ENCODE data around the gene EPB41L4B.

The EPB41L4B gene

GRCh38 chr9:109199676-109200075 lies 121.2 kb downstream of the EPB41L4B start:
- no peak for DNase-seq
- ATAC-seq = no peak

- peak; percentile 52 for ATAC-seq
- DNase-seq = no peak
These were observed 122.0 kb downstream of the EPB41L4B start for GRCh38 chr9:109198736-109199382.

- DNase-seq = no peak
- ATAC-seq = no peak
These were observed 126.8 kb downstream of the EPB41L4B start for GRCh38 chr9:109193974-109194556.

GRCh38 chr9:109192732-109193361 lies 128.0 kb downstream of the EPB41L4B start:
- ATAC-seq (no peak), DNase-seq (no peak)

DNA sequence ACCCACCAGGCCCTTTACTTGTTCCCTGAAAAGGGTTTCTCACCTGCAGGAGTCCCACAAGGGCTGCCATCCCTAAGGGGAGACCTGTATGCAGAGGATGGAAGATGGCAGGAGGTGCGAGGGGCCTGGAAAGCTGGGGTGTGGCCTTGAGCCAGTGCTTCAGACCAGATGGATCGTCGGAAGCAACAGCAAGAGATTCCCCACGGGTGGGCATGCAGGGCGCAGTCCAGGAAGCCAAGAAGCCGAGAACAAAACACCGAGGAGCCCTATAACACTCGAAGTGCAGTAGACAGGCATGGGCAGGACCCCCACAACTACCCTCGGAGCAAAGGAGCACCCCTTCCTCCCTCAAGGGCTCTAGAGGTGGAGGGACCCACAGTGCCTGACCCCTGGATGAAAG lies 129.1 kb downstream of the EPB41L4B start:
- no peak for ATAC-seq
- DNase-seq = no peak

- DNase-seq (no peak), ATAC-seq (peak; percentile 21)
These were observed 130.7 kb downstream of the EPB41L4B start for GRCh38 chr9:109190151-109190550.

DNA sequence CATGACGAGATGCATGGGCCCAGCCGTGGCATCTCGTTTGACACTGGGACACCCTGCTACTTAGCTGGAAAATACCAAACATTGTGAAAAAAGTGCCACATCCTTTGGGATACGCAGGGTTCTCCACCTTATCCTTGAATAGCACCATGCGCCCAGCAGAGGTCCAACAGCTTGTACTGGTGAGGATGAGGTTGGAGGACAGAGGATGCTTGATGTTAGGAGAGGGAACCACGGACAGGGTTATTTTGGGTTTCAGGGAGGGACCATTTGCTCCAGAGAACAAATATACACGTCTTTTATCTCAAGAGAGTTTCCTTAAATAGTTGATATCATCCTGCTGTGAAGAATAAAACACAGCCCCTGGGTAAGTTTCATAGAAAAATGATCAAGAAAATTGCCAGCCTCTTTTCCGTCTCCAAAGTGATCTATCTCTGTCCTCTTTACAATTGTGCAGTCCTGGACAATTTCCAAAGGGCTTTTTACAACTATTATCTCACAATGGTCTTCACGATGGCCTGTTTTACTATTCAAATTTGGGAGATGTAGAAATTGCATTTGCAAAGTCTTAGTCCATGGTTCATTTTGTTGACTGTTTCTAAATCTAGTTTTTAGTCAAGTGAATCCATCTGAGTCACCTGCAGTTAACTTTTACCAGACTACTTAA lies 133.9 kb downstream of the EPB41L4B start:
- no peak for ATAC-seq
- DNase-seq = no peak

- peak; percentile 17 for DNase-seq
- peak; percentile 21 for ATAC-seq
These were observed 137.7 kb downstream of the EPB41L4B start for GRCh38 chr9:109182940-109183798.

- ATAC-seq = no peak
- DNase-seq = no peak
These were observed 138.3 kb downstream of the EPB41L4B start for GRCh38 chr9:109182550-109182939.

GRCh38 chr9:109181284-109181683 lies 139.6 kb downstream of the EPB41L4B start:
- peak; percentile 92 for ATAC-seq
- DNase-seq = peak; percentile 18

DNA sequence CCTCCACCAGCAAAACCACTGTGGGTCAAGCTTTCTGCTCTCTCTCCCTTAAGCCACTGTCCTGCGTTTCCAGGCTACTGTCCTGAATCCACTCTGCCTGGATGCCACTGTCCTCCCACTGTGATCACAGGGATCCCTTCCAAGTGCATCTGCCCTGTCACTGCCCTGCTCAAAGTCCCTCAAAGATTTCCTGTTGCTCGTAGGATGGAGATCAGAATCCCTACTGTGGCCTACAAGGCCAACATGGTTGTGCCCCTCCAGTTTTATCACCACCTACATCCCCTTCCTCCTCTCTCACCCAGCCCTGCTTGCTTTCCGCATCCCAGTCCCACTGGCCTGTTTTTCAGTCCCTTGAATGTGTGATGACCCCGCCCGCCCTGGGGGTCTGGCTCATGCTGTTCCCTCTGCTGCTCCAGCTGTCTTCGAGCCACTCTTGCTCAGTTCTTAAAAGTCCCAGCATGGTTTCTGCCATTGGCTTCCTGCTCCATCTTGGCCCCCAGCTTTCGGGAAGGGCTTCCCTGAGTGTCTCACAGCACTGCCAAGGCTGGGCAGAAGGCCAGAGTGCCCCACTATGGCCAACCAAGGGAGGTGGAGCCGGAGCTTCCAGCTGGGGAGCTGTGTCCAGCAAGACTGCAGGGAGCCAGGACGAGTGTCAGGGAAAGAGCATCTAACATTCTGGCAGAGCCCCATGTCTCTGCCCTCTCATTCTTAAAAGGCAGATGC lies 140.9 kb downstream of the EPB41L4B start:
- ATAC-seq (no peak), DNase-seq (no peak)

- ATAC-seq = no peak
These were observed 143.9 kb downstream of the EPB41L4B start for GRCh38 chr9:109176963-109177362.

GRCh38 chr9:109176386-109176785 lies 144.5 kb downstream of the EPB41L4B start:
- no peak for ATAC-seq
- DNase-seq = no peak

More at GRCh38 chr9:109176963-109177362, 143.9 kb downstream of the EPB41L4B start:
- no peak for DNase-seq

GRCh38 chr9:109172935-109173334 lies 147.9 kb downstream of the EPB41L4B start:
- no peak for DNase-seq
- no peak for ATAC-seq

GRCh38 chr9:109171926-109172325 lies 148.9 kb downstream of the EPB41L4B start:
- DNase-seq (no peak), ATAC-seq (no peak)

GRCh38 chr9:109168170-109168569 lies 152.7 kb downstream of the EPB41L4B start:
- no peak for ATAC-seq
- DNase-seq = no peak

DNA sequence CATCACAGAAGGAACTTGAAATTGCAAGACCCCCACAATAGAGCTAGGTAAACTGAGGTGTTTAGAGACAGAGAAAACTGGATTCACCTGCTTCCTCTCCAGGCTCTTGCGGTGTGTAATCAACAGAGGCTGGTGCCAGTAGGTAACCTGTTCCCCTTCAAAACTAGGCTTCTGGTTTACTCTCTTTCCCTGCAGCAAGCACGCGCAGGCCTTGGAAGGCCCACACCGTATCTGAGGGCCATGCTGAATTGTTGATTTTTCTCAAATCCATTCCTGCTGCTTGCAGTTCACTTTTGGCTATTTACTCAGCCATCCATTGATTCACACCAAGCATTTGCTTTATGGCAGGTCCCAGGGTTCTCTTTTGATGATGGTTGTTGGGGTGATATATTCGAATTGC lies 153.1 kb downstream of the EPB41L4B start:
- ATAC-seq = no peak

GRCh38 chr9:109166771-109167601 lies 153.9 kb downstream of the EPB41L4B start, which contains the start of gene FRRS1L:
FRRS1L (minus strand) TSS chr9:109167249; CDS start chr9:109167138, 111 bp downstream.
- ATAC-seq = no peak
- DNase-seq = peak; percentile 7

More for the DNA sequence above, 153.1 kb downstream of the EPB41L4B start:
- DNase-seq = no peak

DNA sequence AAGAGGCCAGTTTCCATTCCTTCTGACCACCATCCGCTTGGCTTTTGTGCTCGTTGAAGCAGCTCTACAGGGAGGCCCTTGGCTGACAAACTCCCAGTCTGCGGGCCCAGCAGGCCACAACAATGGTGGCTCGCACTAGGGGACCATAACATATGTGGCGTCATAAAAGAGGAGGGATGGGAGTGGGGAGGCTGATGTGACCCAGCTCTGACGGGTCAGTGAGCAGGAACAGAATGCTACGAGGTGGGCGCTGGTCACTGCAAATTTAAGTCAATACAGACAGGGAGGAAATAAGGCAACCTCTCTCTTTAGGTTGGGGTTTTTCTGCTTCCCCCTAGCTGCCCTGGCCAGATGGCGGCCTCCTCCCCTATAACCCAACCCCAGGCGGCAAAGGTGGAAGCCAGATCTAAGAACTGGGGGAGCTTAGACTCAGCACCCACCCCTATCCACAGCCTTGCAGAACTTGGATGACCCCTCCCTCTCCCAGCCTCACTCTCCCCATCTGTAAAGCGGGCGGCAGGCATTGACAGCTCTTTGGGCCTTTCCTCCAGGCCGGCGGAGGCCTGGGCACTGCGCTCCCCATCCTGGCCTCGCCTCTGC lies 154.6 kb downstream of the EPB41L4B start:
- ATAC-seq (no peak), DNase-seq (no peak)

DNA sequence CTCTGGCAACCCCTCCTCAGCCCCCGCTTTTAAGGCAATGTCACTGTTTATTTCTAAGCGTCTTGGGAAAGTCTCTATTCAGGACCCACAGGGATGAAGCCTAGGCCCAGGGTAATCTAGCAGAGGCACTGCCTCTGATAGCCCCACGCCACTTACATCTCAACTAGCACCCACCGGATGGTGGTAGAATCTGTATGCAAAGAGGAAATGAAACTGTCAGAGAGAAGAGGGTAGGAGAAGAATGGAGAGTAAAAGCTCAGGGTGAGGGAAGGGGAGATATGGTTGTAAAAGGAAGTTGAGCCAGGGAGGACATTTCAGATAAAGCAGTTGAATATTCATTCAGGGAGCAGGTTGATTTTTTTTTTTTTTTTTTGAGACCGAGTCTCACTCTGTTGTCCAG lies 156.8 kb downstream of the EPB41L4B start:
- DNase-seq (no peak), ATAC-seq (no peak)

Data from stimulated activated naive CD8-positive, alpha-beta T cell treated with anti-CD3 and anti-CD28 coated beads, Interleukin-15, Interleukin-2, amounts not matched to agents 100 U/mL and 50 U/mL, for 24 hours (primary cell).